HG03460 (cell line): ENCODE measurements around the gene FAM171A1.

Experiments
- ATAC-seq: cut with Tn5 transposase; IDR thresholded peaks from one replicate; pipeline ENCODE4 v1.9.1; 2021; ENCODE audit not compliant: unreplicated experiment

The FAM171A1 gene

GRCh38 chr10:15181576-15182156, 189.4 kb downstream of the FAM171A1 start:
- no peak for ATAC-seq

GRCh38 chr10:15180736-15181135, 190.4 kb downstream of the FAM171A1 start:
- ATAC-seq, result no peak

- no peak for ATAC-seq
Observed at GRCh38 chr10:15176269-15176668, 194.8 kb downstream of the FAM171A1 start.

- ATAC-seq, result no peak
Observed at GRCh38 chr10:15175587-15175986, 195.5 kb downstream of the FAM171A1 start.

GRCh38 chr10:15172306-15172840, 198.7 kb downstream of the FAM171A1 start:
- no peak for ATAC-seq

GRCh38 chr10:15169555-15170401, 201.3 kb downstream of the FAM171A1 start:
- no peak for ATAC-seq

GRCh38 chr10:15168786-15169554, 202.1 kb downstream of the FAM171A1 start:
- peak; percentile 44 for ATAC-seq

GRCh38 chr10:15168291-15168785, 202.8 kb downstream of the FAM171A1 start, which contains the start of gene NMT2:
Gene NMT2 (minus strand): TSS chr10:15168693. CDS start chr10:15168612, 81 bp downstream.
- ATAC-seq, result peak; percentile 87

GRCh38 chr10:15167411-15168290, 203.4 kb downstream of the FAM171A1 start:
- peak; percentile 42 for ATAC-seq

GRCh38 chr10:15166325-15166724, 204.8 kb downstream of the FAM171A1 start:
- no peak for ATAC-seq

GRCh38 chr10:15163253-15163828, 207.7 kb downstream of the FAM171A1 start:
- ATAC-seq, result no peak
